GM18873 (cell line): ENCODE data around the gene ZNF660.
"Not testable (repeated sequence)": the region's sequence is repeated elsewhere in the genome, so short reads cannot be mapped to it uniquely, and the experiment has no call there.

Experiments used
- ATAC-seq: cut with Tn5 transposase; IDR thresholded peaks from one replicate; pipeline ENCODE4 v1.9.1; 2021; ENCODE audit warnings: mild to moderate bottlenecking, moderate library complexity, moderate number of reproducible peaks; ENCODE audit not compliant: unreplicated experiment, low FRiP score

The ZNF660 gene

DNA sequence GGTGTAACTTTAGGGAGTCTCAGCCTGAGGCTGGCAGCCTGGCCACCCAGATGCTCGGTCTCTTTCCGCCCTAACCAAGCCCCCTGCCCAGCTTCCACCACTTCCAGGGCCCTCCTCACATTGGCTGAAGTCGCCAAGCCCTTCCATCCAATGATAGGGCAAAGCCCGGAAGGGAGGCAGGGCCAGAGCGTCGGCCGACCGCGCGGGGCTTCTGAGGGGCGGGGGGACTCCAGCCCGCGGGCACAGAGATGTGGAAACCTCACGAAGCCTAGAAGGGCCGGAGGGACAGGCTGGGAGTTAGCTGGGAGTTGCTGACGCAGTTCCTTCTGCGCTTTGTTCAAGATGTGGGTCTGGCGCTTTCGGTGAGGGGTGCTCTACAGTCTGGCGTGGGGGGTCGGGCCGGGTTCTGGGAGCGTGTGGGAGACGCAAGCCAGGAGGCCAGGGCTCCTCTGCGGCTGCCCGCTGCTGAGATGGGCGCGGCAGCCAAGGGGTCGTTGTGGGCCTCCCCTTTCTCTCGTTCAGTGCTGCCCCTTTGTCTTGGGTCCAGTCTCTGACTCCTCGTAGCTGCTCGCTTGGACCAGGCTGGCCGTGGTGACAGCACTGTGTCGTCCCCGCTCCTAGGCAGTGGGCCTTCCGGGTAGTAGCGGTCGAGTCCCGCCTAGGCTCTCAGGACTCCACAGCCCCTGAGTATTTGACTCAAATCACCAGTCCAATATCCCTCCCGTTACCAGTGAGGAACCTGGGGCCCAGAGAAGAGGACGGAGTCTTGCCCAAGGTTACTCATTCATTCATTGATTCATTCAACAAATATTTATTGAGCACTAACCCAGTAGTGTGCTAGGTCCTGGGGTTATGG lies at the start of gene ZNF660:
Gene ZNF660, plus strand, starts transcription at position 319 of the 856 bp plus-strand sequence. CDS start 9,230 bp downstream, outside the sequence.
- no peak for ATAC-seq

DNA sequence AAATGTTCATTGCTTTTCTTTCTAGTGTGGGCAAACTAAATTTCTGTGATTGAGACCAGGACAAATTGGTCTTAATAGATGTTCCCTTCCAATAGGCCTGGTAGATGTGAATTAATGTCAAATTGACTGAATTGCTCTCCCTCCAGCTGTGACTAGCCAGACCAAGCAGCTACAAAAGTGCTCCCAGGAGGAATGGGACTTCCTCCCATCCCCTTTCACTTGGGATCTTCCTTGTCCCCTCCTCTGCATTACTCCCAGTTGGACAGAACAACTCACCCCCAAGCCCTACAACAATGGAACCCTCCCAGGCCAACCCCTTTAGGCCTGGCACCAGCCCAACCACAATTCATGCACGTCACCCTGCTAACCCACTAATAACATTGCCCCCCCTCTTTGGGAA lies 49.4 kb upstream of the ZNF660 start:
- no peak for ATAC-seq

DNA sequence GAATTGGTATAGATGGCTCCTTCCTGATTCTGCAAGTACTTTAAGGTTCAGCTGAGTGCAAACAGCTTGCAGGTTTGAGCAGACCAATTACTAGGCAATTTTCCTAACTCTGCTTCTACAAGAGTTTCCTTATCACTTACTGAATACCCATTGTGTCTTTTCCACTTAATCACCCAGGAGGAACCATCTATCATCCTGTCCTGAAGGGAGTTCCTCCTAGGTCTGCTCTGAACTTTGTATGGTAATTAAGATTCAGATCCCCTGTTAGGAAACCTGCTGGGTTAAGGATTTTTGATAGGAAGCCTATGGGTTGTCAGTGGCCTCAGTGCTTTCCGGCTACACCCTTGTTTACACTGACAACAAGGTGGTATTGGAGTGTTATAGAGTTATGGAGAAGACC lies 40.0 kb upstream of the ZNF660 start:
- not testable (repeated sequence) for ATAC-seq

DNA sequence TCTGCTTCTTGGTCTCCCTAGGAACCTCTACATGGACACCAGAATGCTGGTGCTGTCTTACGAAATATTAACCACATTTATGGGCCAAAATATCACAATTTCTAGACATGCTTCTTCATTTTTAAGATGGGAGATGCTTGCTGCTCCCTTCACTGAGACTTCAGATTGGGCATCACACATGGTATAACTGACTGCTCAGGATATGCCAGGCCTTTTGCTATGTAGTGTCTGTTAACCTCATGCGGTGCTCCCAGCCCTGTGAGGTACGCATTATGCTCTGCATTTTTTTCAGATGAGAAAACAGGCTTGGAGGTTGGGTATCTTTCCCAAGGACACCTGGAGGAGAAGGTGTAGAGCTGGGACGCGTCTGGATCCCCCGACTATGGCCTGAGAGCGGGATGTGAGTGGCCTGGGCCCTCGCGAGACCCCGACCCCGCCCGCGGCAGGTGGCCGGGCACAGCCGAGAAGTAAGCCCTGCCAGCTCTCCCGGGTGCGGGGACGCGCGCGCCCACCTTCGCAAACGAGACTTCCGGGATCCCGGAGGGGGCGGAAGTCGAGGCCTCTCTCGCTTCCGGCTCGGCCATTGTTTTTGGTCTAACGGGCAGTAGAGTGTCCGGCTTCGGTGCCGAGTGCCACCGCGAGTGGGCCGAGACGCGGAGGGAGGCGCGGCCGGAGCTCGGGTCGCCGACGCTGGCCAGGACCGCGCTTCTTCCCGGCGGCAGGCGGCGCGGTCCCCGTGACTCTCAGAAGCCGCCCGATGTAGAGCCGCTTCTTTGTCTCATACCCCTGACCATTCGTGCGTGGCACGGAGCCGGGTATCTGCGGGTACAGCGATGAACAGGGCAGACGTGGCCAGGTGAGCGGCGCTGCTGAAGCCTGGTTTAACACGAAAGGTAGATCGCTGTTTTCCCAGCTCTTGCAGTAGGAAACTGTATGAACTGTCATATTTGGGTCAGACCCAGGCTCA lies 29.9 kb upstream of the ZNF660 start, which contains the start of gene ZKSCAN7:
Gene ZKSCAN7, plus strand, starts transcription at position 568 of the 967 bp plus-strand sequence. CDS start 1,855 bp downstream, outside the sequence.
- no peak for ATAC-seq

DNA sequence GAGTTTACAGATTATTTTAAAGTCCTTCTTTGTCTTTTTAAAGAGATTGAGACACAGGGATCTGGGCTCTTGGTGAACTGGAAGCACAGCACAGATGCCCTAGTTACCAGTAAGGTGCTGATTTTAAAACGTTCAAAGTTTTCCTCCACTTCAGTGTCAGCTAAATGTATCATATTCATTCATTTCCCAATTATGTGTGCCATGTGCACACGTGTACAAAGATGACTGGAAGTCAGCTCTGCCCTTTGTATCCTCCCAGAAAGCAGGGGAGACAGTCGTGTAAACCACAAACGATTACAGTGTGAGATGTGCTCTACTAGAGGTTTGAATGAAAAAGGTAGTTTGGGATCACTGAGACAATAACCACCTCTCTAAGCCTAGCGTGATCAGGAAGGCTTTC lies 29.0 kb upstream of the ZNF660 start:
- ATAC-seq: no peak

DNA sequence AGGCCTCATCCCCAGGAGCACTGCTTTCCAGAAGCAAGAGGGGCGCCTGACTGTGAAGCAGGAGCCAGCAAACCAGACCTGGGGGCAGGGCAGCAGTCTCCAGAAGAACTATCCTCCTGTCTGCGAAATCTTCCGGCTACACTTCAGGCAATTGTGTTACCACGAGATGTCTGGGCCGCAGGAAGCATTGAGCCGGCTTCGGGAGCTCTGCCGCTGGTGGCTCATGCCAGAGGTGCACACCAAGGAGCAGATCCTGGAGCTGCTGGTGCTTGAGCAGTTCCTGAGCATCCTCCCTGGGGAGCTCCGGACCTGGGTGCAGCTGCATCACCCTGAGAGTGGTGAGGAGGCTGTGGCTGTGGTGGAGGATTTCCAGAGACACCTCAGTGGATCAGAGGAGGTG lies 27.7 kb upstream of the ZNF660 start:
- no peak for ATAC-seq

DNA sequence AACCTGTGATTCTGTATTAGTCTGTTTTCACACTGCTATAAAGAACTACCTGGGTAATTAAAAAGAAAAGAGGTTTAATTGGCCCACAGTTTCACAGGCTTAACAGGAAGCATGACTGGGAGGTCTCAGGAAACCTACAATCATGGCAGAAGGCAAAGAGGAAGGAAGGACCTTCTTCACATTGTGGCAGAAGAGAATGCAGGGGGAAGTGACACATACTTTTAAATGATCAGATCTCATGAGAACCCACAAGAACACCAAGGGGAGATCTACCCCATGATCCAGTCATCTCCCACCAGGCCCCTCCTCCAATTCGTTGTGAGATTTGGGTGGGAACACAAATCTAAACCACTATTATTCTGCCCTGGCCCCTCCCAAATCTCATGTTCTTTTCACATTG lies 23.7 kb upstream of the ZNF660 start:
- no peak for ATAC-seq

DNA sequence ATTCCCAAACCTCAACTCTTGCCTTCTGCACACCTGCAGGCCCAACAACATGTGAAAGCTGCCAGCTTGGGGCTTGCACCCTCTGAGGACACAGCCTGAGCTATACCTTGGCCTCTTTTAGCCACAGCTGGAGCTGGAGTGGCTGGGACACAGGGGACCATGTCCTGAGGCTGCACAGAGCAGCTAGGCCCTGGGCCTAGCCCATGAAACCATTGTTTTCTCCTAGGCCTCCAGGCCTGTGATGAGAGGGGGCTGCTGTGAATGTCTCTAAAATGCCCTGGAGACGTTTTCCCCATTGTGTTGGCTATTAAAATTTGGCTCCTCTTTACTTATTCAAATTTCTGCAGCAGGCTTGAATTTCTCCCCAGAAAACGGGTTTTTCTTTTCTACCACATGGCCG lies 22.6 kb upstream of the ZNF660 start:
- no peak for ATAC-seq

DNA sequence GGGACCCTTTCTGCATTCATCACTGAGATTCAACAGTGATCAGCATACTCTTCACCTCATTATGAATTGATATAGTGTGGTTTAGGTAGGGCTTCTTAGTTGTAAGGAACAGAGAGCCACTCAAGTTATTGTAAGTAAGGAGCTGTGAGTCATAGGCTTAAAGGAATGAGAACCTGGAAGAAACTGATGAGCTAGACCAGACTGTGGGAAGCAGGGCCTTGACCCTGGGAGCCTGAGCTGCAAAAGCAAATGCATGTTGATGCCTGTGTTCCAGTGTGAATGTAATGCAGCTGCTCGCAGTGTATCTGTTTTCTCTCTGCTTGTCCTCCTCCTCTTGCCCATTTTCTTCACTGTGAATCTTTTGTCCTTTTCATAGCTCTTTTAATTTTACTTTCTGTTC lies 16.2 kb upstream of the ZNF660 start:
- no peak for ATAC-seq

DNA sequence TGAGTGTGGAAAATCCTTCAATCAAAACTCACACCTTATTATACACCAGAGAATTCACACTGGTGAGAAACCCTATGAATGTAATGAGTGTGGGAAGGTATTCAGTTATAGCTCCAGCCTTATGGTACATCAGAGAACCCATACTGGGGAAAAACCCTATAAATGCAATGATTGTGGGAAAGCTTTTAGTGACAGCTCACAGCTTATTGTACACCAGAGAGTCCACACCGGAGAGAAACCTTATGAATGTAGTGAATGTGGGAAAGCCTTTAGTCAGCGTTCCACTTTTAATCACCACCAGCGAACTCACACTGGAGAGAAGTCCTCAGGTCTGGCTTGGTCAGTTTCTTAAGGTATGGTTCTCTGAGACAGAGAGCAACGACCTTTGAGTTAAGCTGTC lies 13.7 kb upstream of the ZNF660 start:
- no peak for ATAC-seq

DNA sequence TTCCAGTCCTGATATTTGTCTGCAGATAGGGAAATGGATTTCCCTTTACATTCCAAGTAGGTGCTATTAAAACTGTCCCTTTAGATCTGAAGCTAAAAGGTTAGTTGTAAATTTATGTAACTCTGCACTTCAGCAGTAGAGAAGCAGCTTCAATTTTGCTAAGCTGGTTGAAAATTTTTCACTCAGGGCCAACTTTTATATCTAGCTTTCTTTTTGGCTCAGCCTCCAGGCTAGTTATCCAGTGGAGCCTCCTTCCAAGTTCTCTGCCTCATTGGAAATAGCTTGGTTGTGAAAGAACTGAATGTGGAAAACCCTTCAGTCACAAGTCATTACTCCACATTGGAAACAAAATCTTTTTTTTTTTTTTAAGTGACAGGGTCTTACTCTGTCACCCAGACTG lies 8.2 kb upstream of the ZNF660 start:
- ATAC-seq: no peak

DNA sequence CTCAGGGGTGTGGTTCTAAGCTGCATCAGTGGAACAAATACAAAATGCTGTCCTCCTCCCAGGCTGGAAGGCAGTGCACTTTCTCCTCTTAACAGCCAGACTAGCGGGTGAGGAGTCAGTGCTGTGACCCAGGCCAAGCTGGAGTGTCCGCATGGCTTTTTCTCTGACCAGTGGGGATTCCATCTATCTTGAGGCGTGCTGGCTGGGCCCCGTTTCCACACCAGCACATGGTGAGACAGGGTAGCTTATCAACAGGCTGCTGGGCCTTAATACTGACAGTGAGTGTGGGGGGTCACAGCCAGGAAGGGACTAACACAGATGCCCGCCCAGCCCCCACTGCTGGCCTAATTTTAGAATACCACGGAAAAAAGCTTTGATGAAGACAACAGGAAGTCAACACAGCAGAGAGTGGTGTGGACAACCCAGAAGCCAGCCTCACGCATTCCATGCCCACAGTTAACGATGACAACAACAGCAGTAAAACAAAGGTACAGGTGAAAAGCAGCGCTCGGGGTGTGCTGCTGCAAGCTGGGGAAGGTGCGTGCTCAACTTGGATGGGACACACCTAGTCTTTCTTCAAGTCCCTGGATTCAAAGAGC lies 7.3 kb upstream of the ZNF660 start:
- not testable (repeated sequence) for ATAC-seq

DNA sequence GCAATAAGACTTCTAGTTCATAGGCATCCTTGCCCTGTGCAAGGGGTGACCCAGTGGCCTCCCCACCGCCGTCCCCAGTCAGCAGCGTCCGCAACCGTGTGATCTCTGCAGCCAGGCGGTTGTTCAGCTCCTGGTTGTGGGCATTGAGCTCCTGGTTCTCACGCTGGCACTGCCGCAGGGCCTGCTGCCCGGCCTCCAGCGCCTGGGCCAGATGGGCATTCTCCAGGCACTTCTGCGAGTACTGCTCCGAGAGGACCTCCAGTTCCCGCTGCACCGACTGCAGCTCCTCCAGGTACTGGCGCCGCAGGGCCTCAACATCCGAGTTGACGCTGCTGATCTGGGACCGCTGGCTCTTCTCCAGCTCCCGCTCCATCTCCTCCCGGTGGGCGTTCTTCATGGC lies 6.4 kb upstream of the ZNF660 start:
- ATAC-seq: not testable (repeated sequence)

DNA sequence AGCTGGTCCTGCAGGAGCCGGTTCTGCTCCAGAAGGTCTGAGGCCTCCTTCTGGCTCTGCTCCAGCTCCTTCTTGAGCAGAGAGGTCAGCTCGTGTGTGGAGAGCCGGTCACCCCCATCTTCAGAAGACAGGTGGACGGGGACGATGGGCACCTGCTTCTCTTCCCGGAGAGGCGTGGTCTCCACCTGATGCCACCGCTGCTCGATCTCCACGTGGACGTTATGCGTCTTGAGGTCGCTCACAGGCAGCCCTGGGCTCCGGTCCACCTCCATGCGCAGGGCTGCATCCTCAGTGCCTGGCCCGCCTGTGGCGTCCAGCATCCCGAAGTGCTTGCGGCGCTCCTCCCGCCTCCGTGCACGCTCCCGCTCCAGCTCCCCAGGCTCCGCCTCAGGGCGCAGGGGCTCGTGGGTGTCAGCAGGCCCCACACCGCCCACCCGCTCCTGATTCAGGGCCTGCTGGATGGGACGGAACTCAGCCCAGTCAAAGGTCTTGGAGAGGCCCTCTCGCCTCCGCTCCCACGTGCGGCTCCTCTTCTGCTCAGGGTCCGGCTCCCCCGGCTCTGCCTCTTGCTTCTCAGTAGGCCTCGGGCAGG lies 5.7 kb upstream of the ZNF660 start:
- ATAC-seq: not testable (repeated sequence)

DNA sequence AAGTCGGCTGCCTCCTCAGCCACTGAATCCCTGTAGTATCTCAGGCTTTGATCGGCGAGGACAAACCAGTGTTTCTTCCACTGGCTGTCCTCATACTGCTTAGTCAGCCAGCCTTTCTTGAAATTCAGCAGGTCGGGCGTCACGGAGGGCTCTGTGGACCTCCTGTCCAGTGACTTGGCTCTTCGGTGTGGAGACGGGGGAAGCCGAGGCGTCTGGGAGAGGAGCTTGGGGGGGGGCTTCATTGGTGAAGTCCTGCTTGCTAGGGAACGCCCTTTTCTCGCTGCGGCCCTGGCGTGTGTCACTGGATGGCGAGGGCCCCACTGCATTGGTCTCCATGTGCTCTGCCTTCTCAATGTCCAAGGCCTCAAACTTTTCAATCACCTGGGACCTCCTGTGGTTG lies 5.0 kb upstream of the ZNF660 start:
- not testable (repeated sequence) for ATAC-seq

DNA sequence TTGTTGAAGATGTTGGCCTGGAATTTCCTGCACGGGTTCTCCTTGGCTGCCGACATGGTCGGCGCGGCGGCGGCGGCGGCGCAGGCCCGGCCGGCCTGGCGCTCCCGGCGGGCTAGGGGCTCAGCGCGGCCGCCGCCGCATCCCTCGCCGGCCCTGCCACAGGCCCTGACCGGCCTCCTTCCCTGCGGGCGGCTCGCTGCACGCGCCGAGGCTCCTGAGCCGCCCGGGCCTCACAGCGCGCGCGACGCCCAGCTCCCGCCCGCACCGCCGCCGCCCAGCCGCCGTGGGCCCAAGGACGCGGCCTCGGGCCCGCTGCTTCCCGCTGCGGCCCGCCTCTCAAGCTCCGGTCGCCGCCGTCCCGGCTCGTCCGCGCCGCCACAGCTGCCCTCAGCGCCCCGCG lies 3.8 kb upstream of the ZNF660 start:
- ATAC-seq: not testable (repeated sequence)

DNA sequence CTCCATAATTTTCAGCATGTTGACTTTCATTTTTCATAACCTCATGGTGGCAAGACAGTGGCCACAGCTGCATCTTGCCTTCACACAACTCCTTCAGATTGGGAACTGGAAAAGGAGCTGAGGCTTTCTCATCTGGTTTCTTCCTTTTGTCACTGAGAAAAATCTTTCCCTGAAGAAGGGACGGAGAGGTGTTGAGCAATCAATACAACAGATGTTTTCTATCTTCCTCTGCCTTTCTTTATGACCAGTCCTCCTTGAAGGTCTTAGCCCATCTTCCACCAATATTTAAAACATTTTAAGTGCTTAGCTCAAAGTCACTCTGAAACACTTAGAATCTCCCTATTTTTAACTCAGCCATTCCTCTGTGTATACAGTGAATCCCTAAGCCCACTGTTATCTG lies 11.9 kb downstream of the ZNF660 start:
- ATAC-seq: no peak

DNA sequence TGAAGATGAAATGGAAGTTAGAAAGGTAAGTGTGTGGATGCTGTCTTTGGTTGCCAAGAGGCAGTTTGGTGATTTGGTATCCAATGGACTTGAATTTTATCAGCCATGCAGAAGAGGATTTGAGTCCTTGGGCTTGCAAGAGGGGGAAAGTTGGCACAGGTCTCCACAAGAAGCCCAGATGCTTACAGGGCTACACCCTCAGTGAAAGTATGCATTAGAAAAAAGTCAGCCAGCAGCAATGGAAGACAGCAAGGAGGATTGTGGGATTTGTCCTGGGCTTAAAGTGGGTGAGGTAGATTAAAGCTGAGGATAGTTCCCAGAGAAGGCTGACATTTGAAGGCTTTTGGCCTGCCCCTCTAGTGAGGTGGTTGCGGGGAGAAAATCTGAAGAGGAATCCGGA lies 17.0 kb downstream of the ZNF660 start:
- no peak for ATAC-seq

DNA sequence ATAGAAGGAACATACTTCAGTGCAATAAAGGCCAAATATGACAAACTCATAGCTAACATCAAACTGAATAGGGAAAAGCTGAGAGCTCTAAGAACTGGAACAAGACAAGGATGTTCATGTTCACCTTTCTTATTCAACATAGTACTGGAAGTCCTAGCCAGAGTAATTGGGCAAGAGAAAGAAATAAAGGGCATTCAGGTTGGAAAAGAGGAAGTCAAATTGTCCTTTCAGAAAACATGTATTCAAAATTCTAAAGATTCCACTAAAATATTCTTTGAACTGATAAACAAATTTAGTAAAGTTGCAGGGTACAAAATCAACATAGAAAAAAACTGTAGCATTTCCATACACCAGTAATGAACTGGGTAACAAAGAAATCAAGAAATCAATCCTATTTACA lies 27.9 kb downstream of the ZNF660 start:
- ATAC-seq: no peak

DNA sequence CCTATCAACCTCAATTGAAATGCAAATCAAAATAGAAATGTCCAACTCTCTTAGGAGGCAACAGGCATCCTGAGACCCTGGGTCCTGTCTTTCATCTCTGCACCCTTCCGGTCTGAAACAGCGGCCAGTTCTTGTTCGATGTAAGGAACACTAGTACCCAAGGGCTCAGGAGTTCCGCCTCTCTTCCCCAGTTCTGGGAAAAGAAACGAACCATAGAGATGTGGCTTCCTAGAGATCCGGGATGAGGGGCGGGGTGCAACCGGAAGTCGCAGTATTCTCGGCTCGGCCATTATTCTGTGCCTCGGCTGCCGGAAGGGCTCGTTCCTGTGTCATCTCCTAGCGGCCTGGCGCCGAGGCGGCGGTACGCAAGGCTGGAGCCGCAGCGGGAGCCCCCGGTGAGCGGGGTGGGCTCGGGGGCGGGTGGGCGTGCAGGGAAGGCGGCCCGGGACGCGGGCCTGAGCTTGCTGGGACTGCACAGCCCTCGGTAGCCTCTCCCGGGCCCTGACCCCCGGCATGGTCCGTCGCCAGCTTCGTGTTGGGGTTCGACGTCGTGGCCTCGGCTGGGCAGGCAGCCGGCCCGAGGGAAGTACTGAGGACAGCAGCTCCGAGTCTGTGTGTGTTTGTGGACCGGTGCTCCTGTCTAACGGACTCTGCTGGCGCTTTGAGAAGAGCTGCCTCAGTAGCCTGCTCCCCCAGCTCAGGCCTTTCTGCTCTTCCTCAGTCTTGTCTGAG lies 40.2 kb downstream of the ZNF660 start, which contains the start of gene ZNF197:
Gene ZNF197, plus strand, starts transcription at position 288 of the 732 bp plus-strand sequence. CDS start 4,119 bp downstream, outside the sequence.
- peak; percentile 68 for ATAC-seq
